ENCODE data around the gene SP8. TPM values are rescaled to one million over a fixed set of nuclear protein-coding genes. Genes with fewer than 3 reads are reported as not detected.

SP8 gene
- total RNA-seq, 2 experiments from 2014 or later = not detected

- no peaks in the 10 kb centered on the region for H3K9me3 ChIP-seq (ENCODE audit: control insufficient read depth in 1 of 2, insufficient read depth in 1 of 2, low read length in 2 of 2)
- Mint-ChIP-seq H3K4me1 (ENCODE audit: low read depth) (no peaks in the 10 kb centered on the region), H3K9me3 (no peaks in the 10 kb centered on the region), H3K4me3 (no peak overlapping the region), H3K27me3 (peaks cover 23% of the 10 kb centered on the region), H3K36me3 (ENCODE audit: low read depth) (no peaks in the 10 kb centered on the region), H3K27ac (no peak overlapping the region)
- intact Hi-C loops (cut with DNase I, micrococcal nuclease) = no loop called here
- POLR2A ChIA-PET = no interaction called here
- no peak overlapping the region for H3K4me3 ChIP-seq (ENCODE audit: low read length)
- no peaks in the 10 kb centered on the region for H3K27me3 ChIP-seq (ENCODE audit: control insufficient read depth in 1 of 2, insufficient read depth in 2 of 2, low read length in 2 of 2)
- H3K4me1 ChIP-seq (ENCODE audit: insufficient read depth, low read length) = no peaks in the 10 kb centered on the region
- CTCF ChIA-PET = no interaction called here
- no peak overlapping the region for H3K27ac ChIP-seq (ENCODE audit: low read depth in 1 of 2, low read length in 2 of 2)
- TF ChIP-seq CTCF (IDR thresholded peaks at IDR 0.05) = no peak
- ATAC-seq (ENCODE audit: poor library complexity) (no peak), DNase-seq (no peak)
- H3K36me3 ChIP-seq (ENCODE audit: insufficient read depth, low read length) = no peaks in the 10 kb centered on the region
Observed at GRCh38 chr7:20828947-20829346, 42.3 kb upstream of the SP8 start.

GRCh38 chr7:20827172-20827571, 40.5 kb upstream of the SP8 start:
- H3K27me3 Mint-ChIP-seq = peaks cover 17% of the 10 kb centered on the region
- Histone ChIP-seq H3K9me3 (ENCODE audit: control insufficient read depth in 1 of 2, insufficient read depth in 1 of 2, low read length in 2 of 2) (no peaks in the 10 kb centered on the region), H3K4me3 (ENCODE audit: low read length) (no peak overlapping the region), H3K36me3 (ENCODE audit: insufficient read depth, low read length) (no peaks in the 10 kb centered on the region), H3K27ac (ENCODE audit: low read depth in 1 of 2, low read length in 2 of 2) (no peak overlapping the region), H3K27me3 (ENCODE audit: control insufficient read depth in 1 of 2, insufficient read depth in 2 of 2, low read length in 2 of 2) (no peaks in the 10 kb centered on the region), H3K4me1 (ENCODE audit: insufficient read depth, low read length) (no peaks in the 10 kb centered on the region)
- no peak overlapping the region for H3K4me3 Mint-ChIP-seq
- ATAC-seq (ENCODE audit: poor library complexity) = no peak
- H3K27ac Mint-ChIP-seq = no peak overlapping the region
- intact Hi-C loops (cut with DNase I, micrococcal nuclease) = no loop called here
- CTCF ChIA-PET = no interaction called here
- TF ChIP-seq CTCF (IDR thresholded peaks at IDR 0.05) = no peak
- POLR2A ChIA-PET = no interaction called here
- no peaks in the 10 kb centered on the region for H3K9me3 Mint-ChIP-seq
- no peaks in the 10 kb centered on the region for H3K36me3 Mint-ChIP-seq (ENCODE audit: low read depth)
- no peak for DNase-seq
- H3K4me1 Mint-ChIP-seq (ENCODE audit: low read depth) = no peaks in the 10 kb centered on the region

GRCh38 chr7:20826243-20826642, 39.6 kb upstream of the SP8 start:
- Histone ChIP-seq H3K9me3 (ENCODE audit: control insufficient read depth in 1 of 2, insufficient read depth in 1 of 2, low read length in 2 of 2) (no peaks in the 10 kb centered on the region), H3K4me1 (ENCODE audit: insufficient read depth, low read length) (no peaks in the 10 kb centered on the region), H3K4me3 (ENCODE audit: low read length) (no peak overlapping the region), H3K27ac (ENCODE audit: low read depth in 1 of 2, low read length in 2 of 2) (no peak overlapping the region), H3K36me3 (ENCODE audit: insufficient read depth, low read length) (no peaks in the 10 kb centered on the region), H3K27me3 (ENCODE audit: control insufficient read depth in 1 of 2, insufficient read depth in 2 of 2, low read length in 2 of 2) (no peaks in the 10 kb centered on the region)
- Mint-ChIP-seq H3K9me3 (no peaks in the 10 kb centered on the region), H3K27me3 (peaks cover 14% of the 10 kb centered on the region), H3K27ac (no peak overlapping the region), H3K36me3 (ENCODE audit: low read depth) (no peaks in the 10 kb centered on the region), H3K4me1 (ENCODE audit: low read depth) (no peaks in the 10 kb centered on the region), H3K4me3 (no peak overlapping the region)
- POLR2A ChIA-PET = no interaction called here
- CTCF ChIA-PET = no interaction called here
- intact Hi-C loops (cut with DNase I, micrococcal nuclease) = no loop called here
- DNase-seq (no peak), ATAC-seq (ENCODE audit: poor library complexity) (no peak)
- TF ChIP-seq CTCF (IDR thresholded peaks at IDR 0.05) = no peak

Data from CD4-positive, alpha-beta T cell (primary cell).